Hippocampal formation (tissue), 2 donors: ENCODE results near the gene JARID2.
"Not testable (repeated sequence)": the region's sequence is repeated elsewhere in the genome, so short reads cannot be mapped to it uniquely, and the experiment has no call there.

Source experiments
- DNase-seq, 2 donors: peaks; one replicate each; lab custom pipeline; 2025; lab: John Stamatoyannopoulos, UW

The JARID2 gene

DNA sequence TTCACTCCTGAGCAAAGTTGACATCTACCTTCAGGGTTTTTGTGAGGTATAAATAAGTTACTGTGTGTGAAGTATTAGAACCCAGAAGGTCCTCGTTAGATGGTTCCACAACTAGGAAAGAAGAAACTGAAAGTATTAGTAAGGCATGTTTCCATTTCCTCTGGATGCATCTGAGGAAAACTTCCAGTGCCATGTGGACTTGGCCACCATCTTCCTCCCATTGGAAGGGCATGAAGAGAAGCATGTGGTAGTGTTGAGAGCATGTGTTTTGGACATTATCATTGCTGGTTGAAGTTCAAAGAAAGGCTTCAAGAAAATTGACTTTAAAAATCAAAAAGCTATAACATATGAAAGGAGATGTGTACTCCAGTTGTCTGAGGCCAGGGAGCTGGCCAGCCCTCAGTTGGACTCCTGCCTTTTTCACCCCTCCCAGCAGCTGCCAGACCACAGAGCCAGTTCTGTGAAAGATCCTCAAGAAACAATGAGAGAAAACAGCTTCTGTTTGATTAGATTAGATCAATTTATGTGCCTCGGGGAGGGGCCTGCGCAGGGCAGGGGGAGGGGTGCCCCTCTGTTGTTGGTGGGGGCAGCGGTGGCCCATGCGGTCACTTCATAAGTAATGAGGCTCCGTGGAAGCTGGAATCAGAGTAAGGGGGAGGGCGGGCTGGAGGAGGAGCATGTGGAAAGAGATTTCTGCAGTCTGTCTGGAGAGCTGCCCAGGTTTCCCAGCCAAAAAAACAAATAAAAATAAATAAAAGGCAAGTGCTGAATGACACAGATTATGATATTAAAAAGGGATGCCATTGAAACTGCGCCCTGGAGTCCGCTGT lies 154.0 kb downstream of the JARID2 start:
- peak; percentile 84 to 85 for DNase-seq

DNA sequence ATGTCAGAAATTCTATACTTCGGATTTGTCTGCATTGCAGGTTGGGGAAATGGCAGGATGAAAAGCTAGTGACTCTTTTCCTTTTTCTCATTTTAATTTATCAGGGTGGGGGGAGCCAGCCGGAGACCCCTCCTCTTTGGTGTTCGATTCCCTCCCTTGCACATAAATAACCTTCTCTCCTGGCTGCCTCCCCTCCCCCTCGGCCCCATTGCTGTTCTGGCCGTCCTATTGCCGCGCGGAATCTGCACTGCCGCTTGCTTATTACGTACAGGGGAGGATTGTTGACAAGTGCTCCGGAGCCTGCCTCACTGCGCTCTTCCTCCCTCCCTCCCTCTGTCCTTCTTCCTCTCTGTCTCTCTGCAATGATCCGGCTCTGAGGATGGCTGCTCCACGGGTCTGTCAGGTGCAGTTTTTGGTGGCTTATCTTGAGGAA lies 154.7 kb downstream of the JARID2 start:
- DNase-seq = peak; percentile 62 to 78

DNA sequence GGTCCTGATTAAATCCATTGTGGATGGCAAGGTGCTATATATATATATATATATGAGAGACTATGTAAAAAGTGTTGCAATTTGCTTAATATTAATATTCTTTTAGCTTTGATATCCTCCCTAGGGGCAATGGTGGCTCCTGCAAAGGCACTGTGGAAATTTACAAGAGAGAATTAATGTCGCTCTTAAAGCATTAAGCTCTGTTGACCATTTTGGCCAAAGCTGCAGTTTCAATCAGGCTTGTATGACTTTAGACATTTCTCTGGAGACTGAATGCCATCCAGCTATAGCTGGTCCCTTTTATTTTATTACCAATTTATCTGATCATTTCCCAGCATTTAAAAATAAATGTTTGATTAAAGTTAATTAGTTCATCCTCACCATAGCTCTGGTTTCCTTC lies 155.3 kb downstream of the JARID2 start:
- no peak for DNase-seq

DNA sequence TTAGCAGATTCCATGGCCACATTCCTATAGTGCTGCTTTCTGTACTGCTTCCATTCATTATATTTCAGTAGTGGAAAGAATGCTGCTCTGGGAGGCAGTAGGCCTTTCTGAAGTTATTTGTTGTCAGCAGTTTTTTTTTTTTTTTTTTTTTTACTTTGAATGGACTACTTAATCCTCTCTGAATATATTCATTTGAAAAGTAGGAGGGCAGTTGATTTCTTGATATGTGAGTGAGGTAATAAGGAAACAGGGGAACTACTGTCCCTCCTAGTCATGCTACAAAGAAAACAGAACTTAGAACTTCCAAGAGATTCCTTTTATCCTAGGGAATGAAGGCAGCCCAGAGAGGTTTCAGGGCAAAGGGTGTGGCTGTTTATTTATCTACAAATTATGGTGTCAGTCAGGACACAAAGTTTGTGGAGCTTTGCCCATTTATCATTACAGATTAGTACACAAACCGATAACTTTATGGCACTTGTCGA lies 155.9 kb downstream of the JARID2 start:
- DNase-seq = no peak

DNA sequence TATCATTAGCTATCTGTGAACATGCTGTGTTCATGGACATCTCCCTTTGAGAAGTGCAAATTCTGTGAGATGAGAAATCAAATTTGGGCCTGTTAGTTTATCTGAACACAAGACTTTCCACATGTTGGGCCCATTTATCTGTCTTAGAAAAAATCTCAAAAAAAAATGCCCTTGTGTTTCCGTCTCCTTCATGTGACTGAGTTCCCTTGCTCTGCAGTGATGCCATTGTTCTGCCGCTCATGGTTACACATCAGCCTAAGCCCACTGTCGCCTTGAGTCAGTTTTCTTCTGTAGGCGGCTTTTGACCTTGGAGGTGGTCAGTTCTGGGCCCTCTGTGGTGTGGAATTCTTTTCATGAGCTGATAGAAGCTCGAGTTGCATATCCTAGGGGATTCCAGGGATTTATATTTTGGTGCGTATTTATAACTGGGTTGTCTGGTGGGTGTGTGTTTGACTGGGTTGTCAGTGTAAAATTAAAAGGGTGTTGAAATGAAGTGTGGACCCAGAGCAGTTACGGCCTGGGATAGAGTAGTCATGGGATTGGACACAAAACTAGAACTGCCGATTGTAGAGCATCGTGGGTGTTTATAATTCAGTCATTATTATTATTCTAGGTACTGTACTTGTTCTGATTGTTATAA lies 156.7 kb downstream of the JARID2 start:
- peak in 1 of 2 donors; percentile 26 for DNase-seq

DNA sequence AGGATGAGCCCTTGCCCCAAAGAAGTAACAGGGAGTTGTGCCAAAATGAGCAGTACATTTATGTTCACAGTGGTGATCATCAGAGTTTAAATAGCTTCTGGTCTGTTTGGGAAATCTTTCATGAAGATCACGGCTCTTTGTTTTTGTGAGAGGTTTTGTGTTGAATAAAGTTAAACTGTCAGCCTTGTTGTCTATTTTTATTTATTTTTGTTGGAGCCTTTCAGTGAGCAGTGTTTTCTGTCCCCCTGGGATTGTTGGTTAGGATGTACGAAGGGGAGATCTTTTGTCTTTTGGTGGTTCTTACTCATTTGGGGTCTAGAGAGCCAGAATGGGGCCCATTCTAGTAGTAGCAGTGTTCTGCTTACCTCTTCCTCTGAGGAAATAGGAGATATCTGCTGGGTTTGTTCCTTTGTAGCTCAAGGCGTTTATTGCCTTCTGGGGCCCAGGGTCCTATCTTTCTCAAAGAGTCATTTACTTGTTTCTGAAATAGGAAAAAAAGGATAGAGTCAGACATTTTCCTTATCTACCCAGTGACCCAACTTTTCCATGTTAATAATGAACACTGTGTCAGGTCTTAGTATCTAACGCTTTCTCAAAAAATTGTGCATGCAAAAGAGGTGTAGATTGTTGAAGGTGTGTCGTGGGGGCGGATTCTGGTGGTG lies 157.4 kb downstream of the JARID2 start:
- no peak for DNase-seq

DNA sequence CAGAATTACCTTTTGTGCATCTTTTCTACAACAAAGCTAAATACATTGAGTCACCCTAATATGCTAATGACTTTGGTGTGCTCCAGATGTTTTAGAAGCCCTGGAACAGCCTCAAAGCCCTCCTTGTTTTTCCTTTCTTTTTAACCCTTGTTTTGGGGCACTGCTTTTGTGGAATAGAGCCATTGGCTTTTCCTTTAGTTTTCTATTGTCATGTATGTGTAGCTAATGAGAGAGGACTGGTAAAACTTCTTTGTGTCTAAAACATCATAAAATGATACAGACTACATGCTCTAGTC lies 158.8 kb downstream of the JARID2 start:
- DNase-seq = no peak

DNA sequence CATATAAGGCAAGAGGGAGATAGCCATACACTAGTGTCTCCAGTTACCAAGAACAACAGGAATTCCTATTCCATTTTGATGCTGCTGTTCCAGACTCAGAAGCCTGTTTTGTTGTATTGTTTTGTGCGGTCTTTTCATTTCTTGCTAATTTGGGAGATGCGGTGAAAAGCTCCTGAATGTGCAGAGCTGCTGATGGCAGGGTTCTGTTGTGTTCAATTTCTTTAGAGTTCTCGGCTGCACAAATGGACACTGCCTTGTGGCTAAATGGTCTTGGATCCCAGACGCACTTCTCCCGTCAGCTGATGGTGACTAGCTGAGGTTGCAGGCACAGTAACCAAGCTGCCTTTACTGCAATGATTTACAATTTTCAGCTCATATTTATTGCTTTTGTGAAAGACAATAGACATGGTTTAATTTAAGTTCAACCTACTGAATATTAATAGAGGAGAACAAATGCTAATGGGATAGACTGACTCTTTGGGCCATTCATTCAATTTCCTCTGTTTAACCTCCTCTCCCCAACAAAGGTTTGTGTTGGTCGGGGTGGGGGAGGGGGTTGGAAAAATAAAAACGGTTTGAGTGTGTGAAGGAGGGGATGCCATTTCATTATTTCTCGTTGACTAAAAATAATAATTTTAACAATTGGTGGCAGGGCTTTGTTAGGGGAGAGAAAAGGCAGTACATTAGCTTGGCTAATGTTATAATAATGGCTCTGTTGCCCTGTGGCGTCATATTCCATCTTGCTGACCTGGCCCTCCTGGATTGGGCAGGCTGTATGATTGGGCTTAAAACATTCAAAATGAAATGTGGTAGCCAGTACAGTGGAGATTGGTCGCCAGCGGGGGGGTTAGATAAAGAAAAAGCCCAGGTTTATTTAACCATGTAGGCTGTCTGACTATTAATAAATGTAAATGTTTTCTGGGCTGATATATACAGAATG lies 159.5 kb downstream of the JARID2 start:
- DNase-seq = peak in 1 of 2 donors; percentile 28

DNA sequence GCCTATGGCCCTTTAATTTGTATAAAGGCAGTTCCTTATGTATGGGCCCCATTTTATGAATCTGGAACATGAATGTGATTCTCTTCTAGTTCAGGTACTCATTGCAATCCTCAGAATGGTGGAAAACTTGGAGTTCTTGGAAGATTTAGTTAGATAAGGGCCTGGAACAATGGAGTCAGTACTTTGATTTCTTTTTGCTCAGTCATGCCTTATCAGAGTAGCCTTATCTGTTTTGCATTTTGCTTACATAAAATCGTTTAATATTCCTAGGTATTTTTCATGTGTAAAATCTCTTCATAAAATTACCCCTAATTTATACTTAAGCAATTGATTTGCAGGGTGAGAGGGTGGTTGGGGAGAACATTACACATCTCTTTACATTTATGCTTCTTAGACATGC lies 160.6 kb downstream of the JARID2 start:
- no peak for DNase-seq

DNA sequence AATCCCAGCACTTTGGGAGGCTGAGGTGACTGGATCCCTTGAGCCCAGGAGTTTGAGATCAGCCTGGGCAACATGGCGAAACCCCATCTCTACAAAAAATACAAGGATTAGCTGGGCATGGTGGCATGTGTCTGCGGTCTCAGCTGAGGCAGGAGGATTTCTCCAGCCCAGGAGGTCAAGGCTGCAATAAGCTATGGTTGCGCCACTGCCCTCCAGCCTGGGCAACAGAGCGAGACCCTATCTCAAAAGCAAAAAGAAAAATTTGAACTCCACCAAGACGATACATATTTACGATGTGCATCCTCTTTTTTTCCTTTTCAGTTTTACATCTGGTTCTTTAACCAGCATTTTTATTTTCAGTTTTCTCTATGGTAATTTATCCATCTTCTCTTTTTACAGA lies 162.1 kb downstream of the JARID2 start:
- no peak for DNase-seq

DNA sequence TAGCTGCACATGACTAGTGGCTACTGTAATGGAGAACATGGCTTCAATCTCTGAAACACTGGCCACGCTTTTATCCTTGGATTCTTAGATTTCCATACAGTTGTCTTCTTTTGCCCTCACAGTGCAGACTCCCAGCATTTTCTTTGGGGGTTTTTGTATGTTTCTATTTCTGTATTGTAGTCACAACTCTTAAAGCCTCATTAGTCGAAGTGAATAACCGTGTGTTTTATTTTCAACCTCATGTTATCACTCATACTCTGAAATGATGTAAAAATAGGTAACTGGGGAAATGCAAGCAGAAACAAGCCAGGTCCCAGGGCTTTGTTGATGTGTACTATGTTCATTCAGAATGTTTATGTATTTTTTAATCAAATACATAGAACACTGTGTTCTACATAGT lies 162.9 kb downstream of the JARID2 start:
- no peak for DNase-seq

DNA sequence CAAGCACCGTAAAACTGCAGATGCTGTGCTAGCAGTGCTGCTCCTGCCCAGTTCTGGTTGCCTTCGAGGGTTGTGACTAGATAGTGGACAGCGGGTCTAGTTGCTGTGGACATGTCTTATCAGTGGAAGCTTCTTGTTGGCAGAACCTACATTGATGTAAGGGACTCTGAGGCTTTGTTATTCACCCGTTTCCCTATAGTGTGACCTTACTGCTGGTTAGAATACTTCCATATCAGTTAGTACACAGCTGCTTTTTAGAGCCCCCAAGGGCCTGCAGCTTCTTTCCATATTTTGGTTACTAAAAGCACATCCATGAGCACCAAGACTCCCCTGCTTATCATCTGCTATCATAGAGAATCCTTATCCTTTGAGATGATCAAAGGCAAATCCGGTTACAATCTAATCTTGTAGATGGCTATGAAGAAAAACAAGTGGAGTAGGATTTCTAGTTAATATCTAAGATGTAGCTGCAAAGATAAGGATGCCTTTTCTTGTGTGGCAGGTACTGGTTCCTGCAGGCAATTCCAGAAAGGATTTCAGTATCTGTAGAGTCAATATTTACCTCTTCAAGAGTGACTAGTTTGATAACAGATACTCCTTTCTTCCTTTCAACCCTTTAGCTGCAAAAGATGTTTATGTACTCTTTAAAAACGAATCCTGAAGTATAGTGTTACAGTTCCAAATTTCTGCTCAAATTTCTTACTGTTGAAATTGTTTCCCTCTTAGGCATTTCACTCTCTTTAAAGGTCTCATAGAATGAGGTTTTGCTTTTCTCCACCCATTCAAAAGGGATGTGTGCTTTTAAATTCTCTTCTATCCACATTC lies 163.6 kb downstream of the JARID2 start:
- no peak for DNase-seq

DNA sequence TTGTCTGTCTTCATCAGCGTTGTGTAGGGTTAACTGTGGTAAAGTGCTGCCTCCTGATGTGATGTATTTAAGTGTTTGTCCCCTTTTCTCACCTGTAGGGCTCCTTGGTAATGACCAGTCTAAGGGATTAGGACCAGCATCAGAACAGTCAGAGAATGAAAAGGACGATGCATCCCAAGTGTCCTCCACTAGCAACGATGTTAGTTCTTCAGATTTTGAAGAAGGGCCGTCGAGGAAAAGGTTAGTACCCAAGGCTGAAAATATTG lies 164.2 kb downstream of the JARID2 start:
- DNase-seq = no peak

DNA sequence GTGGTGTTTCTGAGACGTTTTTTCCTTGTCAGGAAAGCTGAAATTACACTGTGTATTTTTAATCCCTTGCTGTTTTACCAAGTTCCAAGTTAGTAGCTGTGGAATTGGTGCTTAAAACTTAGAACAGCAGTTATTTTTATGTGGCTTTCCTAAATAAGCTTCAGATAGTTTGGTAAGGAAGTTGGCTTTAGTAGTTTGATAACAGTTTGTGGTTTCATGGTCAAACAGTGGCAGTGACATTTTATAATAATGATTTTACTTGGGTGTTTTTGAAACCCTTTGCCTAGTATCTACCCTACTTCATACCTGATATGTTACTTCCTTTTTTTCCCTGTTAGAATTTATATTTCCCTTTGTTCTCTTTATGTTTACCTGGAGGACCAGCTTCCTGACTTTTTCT lies 164.9 kb downstream of the JARID2 start:
- DNase-seq = no peak

DNA sequence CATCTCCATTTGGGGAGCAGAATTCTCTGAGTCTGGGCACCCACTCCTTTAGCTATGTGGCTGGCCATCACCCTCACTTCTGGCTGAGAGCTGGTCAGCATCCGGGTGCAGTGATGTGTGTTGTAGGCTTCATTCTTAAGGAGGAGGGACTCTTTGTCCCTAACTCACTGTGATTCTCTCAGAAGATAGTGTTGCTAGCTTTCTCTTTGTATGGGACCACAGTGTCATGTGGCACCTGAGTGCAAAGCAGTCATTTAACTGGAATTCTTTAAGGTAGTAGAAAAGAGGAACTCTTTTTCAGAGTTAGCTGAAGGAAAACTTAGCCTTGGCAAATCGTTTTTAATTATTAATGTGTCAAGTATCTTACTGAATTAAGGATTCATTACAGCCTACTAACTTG lies 165.9 kb downstream of the JARID2 start:
- no peak for DNase-seq

DNA sequence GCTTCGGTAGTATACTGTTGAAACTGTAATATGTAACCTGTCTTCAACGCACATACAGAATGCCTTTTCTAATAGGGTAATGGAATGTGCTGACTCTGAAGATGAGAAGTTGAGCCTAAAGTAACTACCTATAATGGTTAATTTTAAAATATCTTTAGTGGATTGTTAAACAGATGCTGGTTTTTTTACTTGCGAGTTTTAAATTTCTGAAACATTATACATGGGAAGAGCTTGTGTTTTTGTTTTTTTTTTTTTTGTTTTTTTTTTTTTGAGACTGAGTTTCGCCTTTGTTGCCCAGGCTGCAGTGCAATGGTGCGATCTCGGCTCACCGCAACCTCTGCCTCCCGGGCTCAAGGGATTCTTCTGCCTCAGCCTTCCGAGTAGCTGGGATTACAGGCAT lies 166.9 kb downstream of the JARID2 start:
- DNase-seq = no peak

DNA sequence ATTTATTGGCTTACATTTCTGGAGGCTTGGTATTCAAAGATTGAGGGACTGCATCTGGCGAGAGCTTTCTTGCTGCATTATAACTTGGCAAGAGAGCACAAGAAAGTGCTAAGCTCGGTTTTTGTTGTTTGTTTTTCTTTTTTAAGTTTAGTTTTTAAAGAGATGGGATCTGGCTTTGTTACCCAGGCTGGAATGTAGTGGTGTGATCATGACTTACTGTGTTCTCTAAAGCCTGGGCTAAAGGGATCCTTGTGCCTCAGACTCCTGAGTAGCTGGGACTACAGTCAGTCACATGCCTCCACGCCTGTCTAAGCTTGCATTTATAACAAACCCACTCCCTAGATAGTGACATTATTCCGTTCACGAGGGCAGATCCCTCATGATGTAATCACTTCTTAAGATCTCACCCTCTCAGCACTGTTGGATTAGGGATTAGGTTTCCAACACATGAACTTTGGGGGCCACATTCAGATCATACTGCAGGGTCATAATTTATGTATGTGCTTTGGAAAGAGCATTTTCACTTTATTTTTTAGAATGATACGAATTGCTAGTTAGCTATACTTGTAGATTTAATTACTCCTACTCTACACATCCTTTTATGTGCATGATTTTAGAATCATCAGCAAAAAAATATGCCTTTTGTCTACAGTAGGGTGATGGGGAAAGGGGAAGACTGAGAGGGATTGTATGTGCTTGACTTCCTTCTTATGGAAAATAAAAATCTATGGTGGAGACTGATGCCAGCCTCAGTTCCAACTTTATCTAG lies 167.8 kb downstream of the JARID2 start:
- no peak for DNase-seq

DNA sequence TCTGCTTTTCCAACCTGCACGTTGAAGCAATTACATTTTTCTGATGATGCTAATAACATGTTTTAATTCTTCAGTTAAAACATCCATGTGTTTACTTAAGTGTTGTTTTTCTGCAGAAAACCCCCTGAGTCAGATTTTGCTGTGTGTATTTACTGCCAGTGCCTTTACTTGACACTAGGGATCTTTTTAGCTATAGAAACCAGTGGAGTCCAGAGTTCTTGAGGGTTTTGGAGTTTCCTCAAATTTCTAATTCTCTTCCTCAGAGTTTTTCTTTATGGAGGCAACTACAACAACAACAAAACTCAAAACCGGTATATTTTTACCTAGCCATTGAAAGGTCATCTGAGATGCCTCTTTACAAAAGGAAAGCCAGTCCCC lies 168.4 kb downstream of the JARID2 start:
- no peak for DNase-seq

DNA sequence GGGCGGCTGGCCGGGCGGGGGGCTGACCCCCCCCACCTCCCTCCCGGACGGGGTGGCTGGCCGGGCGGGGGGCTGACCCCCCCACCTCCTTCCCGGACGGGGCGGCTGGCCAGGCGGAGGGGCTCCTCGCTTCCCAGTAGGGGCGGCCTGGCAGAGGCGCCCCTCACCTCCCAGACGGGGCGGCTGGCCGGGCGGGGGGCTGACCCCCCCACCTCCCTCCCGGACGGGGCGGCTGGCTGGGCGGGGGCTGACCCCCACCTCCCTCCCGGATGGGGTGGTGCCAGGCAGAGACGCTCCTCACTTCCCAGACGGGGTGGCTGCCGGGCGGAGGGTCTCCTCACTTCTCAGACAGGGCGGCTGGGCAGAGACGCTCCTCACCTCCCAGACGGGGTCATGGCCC lies 169.8 kb downstream of the JARID2 start:
- DNase-seq = not testable (repeated sequence)

DNA sequence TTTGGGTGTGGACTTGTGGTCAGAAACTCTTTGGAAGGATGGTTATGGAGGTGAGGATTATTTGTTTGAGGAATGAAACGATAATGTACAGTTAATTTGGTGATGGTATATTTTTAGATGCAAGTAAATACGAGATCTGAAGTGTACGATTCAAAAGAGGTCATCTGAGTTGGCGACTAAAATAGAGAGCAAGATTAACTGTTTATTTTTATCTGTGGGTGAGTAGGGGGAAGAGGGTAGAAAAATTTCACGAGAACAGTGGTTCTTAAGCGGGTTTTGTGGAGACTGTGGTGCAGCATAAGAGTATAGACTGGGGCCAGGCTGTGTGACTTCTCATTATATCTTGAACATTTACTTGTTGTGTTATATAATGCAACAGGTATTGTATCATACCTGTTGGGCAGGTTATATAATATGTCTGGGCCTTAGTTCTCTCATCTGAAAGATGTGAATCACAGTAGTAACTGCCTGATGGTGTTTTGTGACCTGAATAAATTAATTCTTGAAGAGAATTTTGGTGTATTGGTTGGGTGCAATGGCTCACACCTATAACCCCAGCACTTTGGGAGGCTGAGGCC lies 171.2 kb downstream of the JARID2 start:
- DNase-seq = no peak
